WERI-Rb-1 (cell line): ENCODE measurements around the gene RFX2.

ENCODE experiments used
- DNase-seq: peaks from one replicate; pipeline ENCODE4 v3.0.0-alpha.2; 2020
- H3K27ac ChIP-seq: fragments of 250-450 bp; sonication (Bioruptor Pico); 2 replicates; pipeline ENCODE4 v1.5.1; 2020; ENCODE audit warnings: mild to moderate bottlenecking, moderate library complexity
- H3K27me3 ChIP-seq: fragments of 250-450 bp; sonication (Bioruptor Pico); 2 replicates; pipeline ENCODE4 v1.5.1; 2021; ENCODE audit warnings: mild to moderate bottlenecking, low read depth, moderate library complexity; ENCODE audit not compliant: insufficient read depth, severe bottlenecking
- H3K36me3 ChIP-seq: fragments of 250-450 bp; sonication (Bioruptor Pico); 2 replicates; pipeline ENCODE4 v1.5.1; 2020; ENCODE audit warnings: mild to moderate bottlenecking, moderate library complexity
- H3K4me3 ChIP-seq: 2 replicates; pipeline ENCODE4 v1.5.1; 2011; ENCODE audit warnings: low read depth, mild to moderate bottlenecking, control low read depth, low read length
- H3K9me3 ChIP-seq: fragments of 250-450 bp; sonication (Bioruptor Pico); 2 replicates; pipeline ENCODE4 v1.5.1; 2021; ENCODE audit warnings: mild to moderate bottlenecking, moderate library complexity; ENCODE audit not compliant: severe bottlenecking
- CTCF ChIP-seq: IDR thresholded peaks from 2 replicates; pipeline ENCODE4 v1.5.1; 2011; ENCODE audit warnings: low read depth, mild to moderate bottlenecking, control low read depth, inconsistent platforms, low read length

RFX2 gene

GRCh38 chr19:6017576-6017975 is 92.7 kb downstream of the RFX2 start:
- H3K27ac ChIP-seq, result no peak overlapping the region
- TF ChIP-seq CTCF, result no peak
- no peaks in the 10 kb centered on the region for H3K27me3 ChIP-seq
- no peak overlapping the region for H3K4me3 ChIP-seq
- no peaks in the 10 kb centered on the region for H3K36me3 ChIP-seq
- H3K9me3 ChIP-seq, result no peaks in the 10 kb centered on the region
- no peak for DNase-seq

GRCh38 chr19:6015841-6016545 is 94.3 kb downstream of the RFX2 start:
- no peak for TF ChIP-seq CTCF
- Histone ChIP-seq H3K27ac (no peak overlapping the region), H3K4me3 (no peak overlapping the region), H3K36me3 (no peaks in the 10 kb centered on the region; the same call in 1 of the 2 replicates), H3K9me3 (no peaks in the 10 kb centered on the region), H3K27me3 (no peaks in the 10 kb centered on the region)
- DNase-seq, result no peak

GRCh38 chr19:6014551-6015135 is 95.7 kb downstream of the RFX2 start:
- Histone ChIP-seq H3K4me3 (no peak overlapping the region), H3K9me3 (no peaks in the 10 kb centered on the region), H3K27me3 (no peaks in the 10 kb centered on the region), H3K36me3 (no peaks in the 10 kb centered on the region; the same call in 1 of the 2 replicates), H3K27ac (no peak overlapping the region)
- DNase-seq, result peak; percentile 42
- TF ChIP-seq CTCF, result no peak

- H3K36me3 ChIP-seq, result no peaks in the 10 kb centered on the region; the same call in 1 of the 2 replicates
- no peak overlapping the region for H3K27ac ChIP-seq
- TF ChIP-seq CTCF, result no peak
- no peaks in the 10 kb centered on the region for H3K27me3 ChIP-seq
- H3K4me3 ChIP-seq, result no peak overlapping the region
- no peak for DNase-seq
- H3K9me3 ChIP-seq, result no peaks in the 10 kb centered on the region
These were observed 97.7 kb downstream of the RFX2 start for GRCh38 chr19:6012426-6013170.

GRCh38 chr19:6011794-6012193 is 98.5 kb downstream of the RFX2 start:
- DNase-seq, result no peak
- Histone ChIP-seq H3K27ac (no peak overlapping the region), H3K4me3 (no peak overlapping the region)

More at GRCh38 chr19:6011794-6012193, 98.5 kb downstream of the RFX2 start:
- no peaks in the 10 kb centered on the region for H3K27me3 ChIP-seq
- H3K9me3 ChIP-seq, result no peaks in the 10 kb centered on the region
- TF ChIP-seq CTCF, result no peak
- no peaks in the 10 kb centered on the region; the same call in 1 of the 2 replicates for H3K36me3 ChIP-seq
